Stromal cell of bone marrow (primary cell): Measurements from ENCODE around the gene SHC2.
"Not testable (repeated sequence)": the region's sequence is repeated elsewhere in the genome, so short reads cannot be mapped to it uniquely, and the experiment has no call there.

Source experiments
- DNase-seq: peaks from one replicate; pipeline ENCODE4 v3.0.0-alpha.2; 2012; ENCODE audit warnings: low read depth

The SHC2 gene

GRCh38 chr19:423691-424466 lies 37.0 kb downstream of the SHC2 start:
- no peak for DNase-seq

GRCh38 chr19:422917-423226 lies 38.0 kb downstream of the SHC2 start:
- not testable (repeated sequence) for DNase-seq

GRCh38 chr19:422213-422916 lies 38.5 kb downstream of the SHC2 start:
- DNase-seq, result no peak

- DNase-seq, result no peak
Observed at GRCh38 chr19:419721-420515, 40.9 kb downstream of the SHC2 start.

GRCh38 chr19:418761-419671 lies 41.8 kb downstream of the SHC2 start:
- no peak for DNase-seq

GRCh38 chr19:416416-416815 lies 44.4 kb downstream of the SHC2 start:
- DNase-seq, result no peak

- DNase-seq, result no peak
Observed at GRCh38 chr19:415292-415691, 45.5 kb downstream of the SHC2 start.

- no peak for DNase-seq
Observed at GRCh38 chr19:413756-414420, 46.9 kb downstream of the SHC2 start.

GRCh38 chr19:412356-413355 lies 48.2 kb downstream of the SHC2 start:
- no peak for DNase-seq

- DNase-seq, result no peak
Observed at GRCh38 chr19:411723-412355, 49.0 kb downstream of the SHC2 start.

- DNase-seq, result not testable (repeated sequence)
Observed at GRCh38 chr19:411121-411722, 49.6 kb downstream of the SHC2 start.

GRCh38 chr19:410243-410781 lies 50.5 kb downstream of the SHC2 start:
- no peak for DNase-seq

- DNase-seq, result no peak
Observed at GRCh38 chr19:409516-410242, 51.2 kb downstream of the SHC2 start.

GRCh38 chr19:408902-409515 lies 51.8 kb downstream of the SHC2 start, which contains the start of gene C2CD4C:
Gene C2CD4C, minus strand, starts transcription at chr19:409147. Its CDS starts 786 bp downstream, at chr19:408361.
- DNase-seq, result no peak

GRCh38 chr19:408441-408901 lies 52.4 kb downstream of the SHC2 start:
- no peak for DNase-seq

- no peak for DNase-seq
Observed at GRCh38 chr19:407511-408440, 53.1 kb downstream of the SHC2 start.
